GM12878 (cell line): ENCODE results near the gene YJU2. TPM values are rescaled to one million over a fixed set of nuclear protein-coding genes. Genes with fewer than 3 reads are reported as not detected.

ENCODE experiments used
- ATAC-seq: fragments of 200-7000 bp; cut with Tn5 transposase; 3 replicates; pipeline ENCODE4 v1.9.1; 2020; ENCODE audit warnings: mild to moderate bottlenecking, moderate library complexity
- BruUV-seq: library from RNA; stranded (reverse); fragments of 400-500 nt; replicated peaks from 2 replicates; lab custom pipeline; 2021; lab: Mats Ljungman, UMichigan
- CTCF ChIA-PET: fragments of 300-600 bp; sonication (Branson Sonifier 250); formaldehyde crosslinking; extraction: SDS; loops from one replicate; lab custom pipeline; 2021; ENCODE audit warnings: inconsistent platforms; lab: Yijun Ruan, JAX
- POLR2A ChIA-PET: fragments of 350-600 bp; formaldehyde crosslinking; extraction: SDS; loops from one replicate; lab custom pipeline; 2021; ENCODE audit warnings: inconsistent platforms; lab: Charles Lee
- RAD21 ChIA-PET: fragments of 300-600 bp; sonication (Branson Sonifier 250); formaldehyde crosslinking; loops from one replicate; lab custom pipeline; 2023; ENCODE audit warnings: antibody characterized with exemption; ENCODE audit not compliant: unreplicated experiment; lab: Charles Lee
- SMC1A ChIA-PET: fragments of 300-600 bp; sonication (Branson Sonifier 250); formaldehyde crosslinking; loops from one replicate; lab custom pipeline; 2023; ENCODE audit not compliant: unreplicated experiment, uncharacterized antibody; lab: Charles Lee
- DNase-seq: peaks from one replicate; pipeline ENCODE4 v3.0.0-alpha.2; 2011; ENCODE audit warnings: low read depth, low spot score
- FAIRE-seq: peaks from 3 replicates; lab custom pipeline; 2011; peaks lifted over from hg19 to GRCh38; lab: Jason Lieb, UNC
- H2AFZ ChIP-seq: 2 replicates; pipeline ENCODE4 v1.6.0; 2011; ENCODE audit warnings: low read depth, low read length, control low read depth; ENCODE audit not compliant: control insufficient read depth
- H3K27ac ChIP-seq: 2 replicates; pipeline ENCODE4 v1.5.1; 2011; ENCODE audit warnings: control low read depth; ENCODE audit not compliant: control insufficient read depth, insufficient read depth
- H3K27me3 ChIP-seq, 2 experiments: replicated peaks in 1 of 2; 2 replicates each; pipeline versions ENCODE4 v1.6.0 to v1.6.1; 2011; ENCODE audit warnings: low read length in 1 of 2; ENCODE audit not compliant: control insufficient read depth in 2 of 2, insufficient read depth in 2 of 2
- H3K36me3 ChIP-seq, 2 experiments: 2 replicates each; pipeline ENCODE4 v1.5.1; 2011; ENCODE audit warnings: low read length in 1 of 2; ENCODE audit not compliant: control insufficient read depth in 2 of 2, insufficient read depth in 2 of 2
- H3K4me1 ChIP-seq: 2 replicates; pipeline ENCODE4 v1.6.1; 2011; ENCODE audit warnings: mild to moderate bottlenecking, low read length, moderate library complexity, mixed read lengths; ENCODE audit not compliant: control insufficient read depth, insufficient read depth
- H3K4me2 ChIP-seq: 2 replicates; pipeline ENCODE4 v1.6.0; 2011; ENCODE audit warnings: control low read depth; ENCODE audit not compliant: control insufficient read depth, insufficient read depth
- H3K4me3 ChIP-seq: fragments of 200-600 bp; sonication (generic); 2 replicates; pipeline ENCODE4 v1.5.1; 2016
- H3K79me2 ChIP-seq: 2 replicates; pipeline ENCODE4 v1.6.0; 2011; ENCODE audit warnings: low read length; ENCODE audit not compliant: control insufficient read depth, insufficient read depth
- H3K9ac ChIP-seq: 2 replicates; pipeline ENCODE4 v1.8.0; 2011; ENCODE audit warnings: low read length, control low read depth, mixed read lengths; ENCODE audit not compliant: control insufficient read depth, insufficient read depth
- H3K9me3 ChIP-seq: replicated peaks from 3 replicates; pipeline ENCODE4 v1.5.1; 2011; ENCODE audit warnings: mild to moderate bottlenecking, low read length; ENCODE audit not compliant: control insufficient read depth, insufficient read depth
- H4K20me1 ChIP-seq: 2 replicates; pipeline ENCODE4 v1.6.0; 2011; ENCODE audit not compliant: control insufficient read depth, insufficient read depth
- ATF3 ChIP-seq: IDR thresholded peaks from 2 replicates; pipeline ENCODE4 v1.6.1; 2011; ENCODE audit warnings: low read depth, mild to moderate bottlenecking, low read length, moderate library complexity, borderline replicate concordance; ENCODE audit errors: extremely low read depth
- SMAD1 ChIP-seq: fragments of 450-650 bp; IDR thresholded peaks from 2 replicates; pipeline ENCODE4 v1.6.1; 2018; ENCODE audit warnings: mild to moderate bottlenecking, low read depth; ENCODE audit not compliant: partially characterized antibody
- SPI1 ChIP-seq: IDR thresholded peaks from 2 replicates; pipeline ENCODE4 v1.6.1; 2011; ENCODE audit warnings: low read depth, mild to moderate bottlenecking, low read length, moderate library complexity, borderline replicate concordance; ENCODE audit not compliant: insufficient read depth
- ZBTB4 ChIP-seq: fragments of 450-650 bp; formaldehyde crosslinking; IDR thresholded peaks from 2 replicates; pipeline ENCODE4 v1.4.0; 2022; ENCODE audit warnings: mild to moderate bottlenecking, moderate library complexity
- WGBS: methylation state at CpG from one replicate; pipeline ENCODE4 v1.1.6; 2016; ENCODE audit warnings: low lambda C conversion rate; ENCODE audit not compliant: insufficient replicate concordance, insufficient coverage; ENCODE audit errors: missing lambda C conversion rate; 5-methylcytosine and 5-hydroxymethylcytosine counted together
- in situ Hi-C: fragments of 300-500 bp; cut with MboI; formaldehyde crosslinking; loops from 9 replicates; pipeline ENCODE4 v1.14.3; 2018; ENCODE audit warnings: mixed read lengths
- intact Hi-C: fragments of 100-400 bp; cut with micrococcal nuclease; formaldehyde crosslinking; loops from one replicate; pipeline ENCODE4 v1.14.2; 2022; ENCODE audit not compliant: unreplicated experiment
- polyA plus RNA-seq, 11 experiments: library from polyadenylated mRNA; depleted of rRNA in 4 of 11; unstranded in 6 of 11; stranded (reverse) in 5 of 11; fragments of >200 nt; fragmentation: Nextera tagmentation in 4 of 11; fragmentation: Illumina TruSeq in 1 of 11; extraction: Ambion mirVana in 4 of 11; extraction: Trizol in 1 of 11; gene quantifications; 1 replicate in 1 of 11; 2 replicates in 10 of 11; pipeline versions ENCODE4 v1.2.1 to v1.2.3, GENCODE V29; 2011 to 2016; ENCODE audit warnings: inconsistent platforms in 2 of 11, missing spikeins in 2 of 11, low read depth in 1 of 11
- total RNA-seq, 4 experiments: library from RNA; depleted of rRNA in 3 of 4; stranded (reverse); fragments of >200 nt in 3 of 4; fragmentation: Illumina TruSeq in 1 of 4; extraction: Trizol in 1 of 4; gene quantifications; 2 replicates each; pipeline versions ENCODE4 v1.2.1 to v1.2.3, GENCODE V29; 2013 to 2021

The YJU2 gene
- total and polyA plus RNA-seq, 10 of the 15 experiments (the other 5 are each of a cell fraction or from before 2014, with no cell fraction given), result 0.26 to 40.7 (median 23.8) TPM

GRCh38 chr19:4260613-4261191, 13.8 kb downstream of the YJU2 start:
- DNase-seq (no peak), ATAC-seq (no peak), FAIRE-seq (peak; percentile 23)
- ChIA-PET SMC1A (no interaction called here), POLR2A (no interaction called here), RAD21 (no interaction called here), CTCF (interaction anchor here (0.6 to 1.1 kb wide), 3 partner anchors 92 to 315 kb away, joined by 3 read pairs; no protein-coding TSS in a partner anchor)
- TF ChIP-seq ZBTB4 (CRISPR knock-in tag), result no peak
- no peak for TF ChIP-seq ATF3
- no peak for TF ChIP-seq SMAD1
- peak; percentile 70; the same call in 1 of the 2 replicates for TF ChIP-seq SPI1
- H4K20me1 ChIP-seq, result no peaks in the 10 kb centered on the region
- H3K27me3 ChIP-seq, result no peaks in the 10 kb centered on the region
- in situ Hi-C loops, result no loop called here
- BruUV-seq, result no TSS peak
- no peak overlapping the region for H3K4me3 ChIP-seq
- no peak overlapping the region for H3K4me2 ChIP-seq
- WGBS, result 93% methylated on average over 11 of the region's 11 CpGs
- H3K36me3 ChIP-seq, result peaks cover 13 to 25% of the 10 kb centered on the region in 2 experiments
- H2AFZ ChIP-seq, result no peak overlapping the region
- H3K27ac ChIP-seq, result no peak overlapping the region
- H3K9ac ChIP-seq, result no peak overlapping the region
- intact Hi-C loops, result no loop called here
- H3K79me2 ChIP-seq, result no peaks in the 10 kb centered on the region
- peaks cover 2% of the 10 kb centered on the region; the same call in 1 of the 3 replicates for H3K9me3 ChIP-seq
- no peaks in the 10 kb centered on the region; the same call in 1 of the 2 replicates for H3K4me1 ChIP-seq
